Neural cell (in vitro differentiated cells): Measurements from ENCODE around the gene CHST6. TPM values are rescaled to one million over a fixed set of nuclear protein-coding genes. Genes with fewer than 3 reads are reported as not detected.
"Not testable (repeated sequence)": the region's sequence is repeated elsewhere in the genome, so short reads cannot be mapped to it uniquely, and the experiment has no call there.

Experiments
- H2AFZ ChIP-seq: fragments of 200-600, 300-800 bp; sonication (generic), shearing (Covaris generic); 2 replicates; pipeline ENCODE4 v1.6.0; 2014; ENCODE audit warnings: low read depth, mild to moderate bottlenecking, antibody characterized with exemption, low read length, moderate library complexity
- H3F3A ChIP-seq: fragments of 200-600 bp; shearing (Covaris generic); 2 replicates; pipeline ENCODE4 v1.6.1; 2016; ENCODE audit warnings: mild to moderate bottlenecking, moderate library complexity, mixed read lengths, antibody characterized with exemption, low read length; ENCODE audit not compliant: insufficient read depth, poor library complexity, severe bottlenecking
- H3K27ac ChIP-seq: fragments of 200-600, 300-800 bp; sonication (generic), shearing (Covaris generic); 2 replicates; pipeline ENCODE4 v1.5.1; 2014; ENCODE audit warnings: mild to moderate bottlenecking, low read length, moderate library complexity
- H3K27me3 ChIP-seq: fragments of 300-800, 200-600 bp; sonication (generic), shearing (Covaris generic); 2 replicates; pipeline ENCODE4 v1.6.0; 2014; ENCODE audit warnings: mild to moderate bottlenecking, low read depth, low read length, moderate library complexity; ENCODE audit not compliant: insufficient read depth
- H3K36me3 ChIP-seq: fragments of 300-800, 200-600 bp; sonication (generic), shearing (Covaris generic); 2 replicates; pipeline ENCODE4 v1.5.1; 2014; ENCODE audit warnings: mild to moderate bottlenecking, antibody characterized with exemption, low read length, moderate library complexity; ENCODE audit not compliant: insufficient read depth
- H3K4me2 ChIP-seq: fragments of 300-800, 200-600 bp; sonication (generic), shearing (Covaris generic); 2 replicates; pipeline ENCODE4 v1.6.0; 2014; ENCODE audit warnings: mild to moderate bottlenecking, low read length
- H3K4me3 ChIP-seq: fragments of 300-800, 200-600 bp; sonication (generic), shearing (Covaris generic); 2 replicates; pipeline ENCODE4 v1.5.1; 2014; ENCODE audit warnings: mild to moderate bottlenecking, low read length, moderate library complexity
- H3K79me2 ChIP-seq: fragments of 200-600 bp; shearing (Covaris generic); replicated peaks from 2 replicates; pipeline ENCODE4 v1.6.0; 2014; ENCODE audit warnings: mild to moderate bottlenecking, low read length, moderate library complexity; ENCODE audit not compliant: insufficient read depth
- H3K9ac ChIP-seq: fragments of 300-800, 200-600 bp; sonication (generic), shearing (Covaris generic); 2 replicates; pipeline ENCODE4 v1.6.1; 2016; ENCODE audit warnings: mild to moderate bottlenecking, low read length, mixed read lengths
- H3K9me2 ChIP-seq: fragments of 200-600 bp; shearing (Covaris generic); 2 replicates; pipeline ENCODE4 v1.6.1; 2016; ENCODE audit warnings: mild to moderate bottlenecking, low read length, mixed read lengths; ENCODE audit not compliant: insufficient read depth
- H3K9me3 ChIP-seq: fragments of 200-600, 300-800 bp; sonication (generic), shearing (Covaris generic); 2 replicates; pipeline ENCODE4 v1.6.1; 2016; ENCODE audit warnings: mild to moderate bottlenecking, mixed run types, low read length, moderate library complexity, mixed read lengths
- H4K20me1 ChIP-seq: fragments of 200-600 bp; shearing (Covaris generic); 2 replicates; pipeline ENCODE4 v1.6.1; 2016; ENCODE audit warnings: mild to moderate bottlenecking, mixed run types; ENCODE audit not compliant: insufficient read depth
- EP300 ChIP-seq: fragments of 450-650 bp; conservative IDR thresholded peaks from 2 replicates; pipeline ENCODE4 v1.6.1; 2014; ENCODE audit warnings: antibody characterized with exemption, mild to moderate bottlenecking, moderate library complexity; ENCODE audit not compliant: poor library complexity, severe bottlenecking
- EZH2 ChIP-seq: fragments of 200-600, 300-800 bp; shearing (Covaris generic), sonication (generic); IDR thresholded peaks from 2 replicates; pipeline ENCODE4 v1.6.1; 2014; ENCODE audit warnings: antibody characterized with exemption, low read length, borderline replicate concordance, mild to moderate bottlenecking; ENCODE audit not compliant: insufficient read depth, poor library complexity, severe bottlenecking
- MXI1 ChIP-seq: fragments of 450-650 bp; conservative IDR thresholded peaks from 2 replicates; pipeline ENCODE4 v1.6.1; 2014; ENCODE audit warnings: antibody characterized with exemption, mild to moderate bottlenecking; ENCODE audit not compliant: poor library complexity, severe bottlenecking
- POLR2AphosphoS5 ChIP-seq: IDR thresholded peaks from 2 replicates; pipeline ENCODE4 v1.6.1; 2012
- RAD21 ChIP-seq: fragments of 450-650 bp; conservative IDR thresholded peaks from 2 replicates; pipeline ENCODE4 v1.6.1; 2014; ENCODE audit warnings: antibody characterized with exemption, mild to moderate bottlenecking, moderate library complexity
- SMC3 ChIP-seq: fragments of 450-650 bp; conservative IDR thresholded peaks from 2 replicates; pipeline ENCODE4 v1.6.1; 2014; ENCODE audit warnings: antibody characterized with exemption, mild to moderate bottlenecking, moderate library complexity; ENCODE audit not compliant: poor library complexity
- TAF1 ChIP-seq: IDR thresholded peaks from 2 replicates; pipeline ENCODE4 v1.6.1; 2012; ENCODE audit warnings: low read depth
- polyA plus RNA-seq: library from polyadenylated mRNA; depleted of rRNA; stranded (reverse); fragments of >200 nt; gene quantifications from 2 replicates; pipeline ENCODE4 v1.2.3, GENCODE V29; 2014
- TF ChIP-seq, protein P1 (sequence below): fragments of 450-650 bp; IDR thresholded peaks from 2 replicates; pipeline ENCODE4 v1.5.1; 2014; ENCODE audit warnings: antibody characterized with exemption, mild to moderate bottlenecking, moderate library complexity; ENCODE audit not compliant: poor library complexity, severe bottlenecking
- TF ChIP-seq, protein P2 (sequence below): IDR thresholded peaks from 2 replicates; pipeline ENCODE4 v1.6.1; 2012; ENCODE audit warnings: borderline replicate concordance

Gene CHST6
- polyA plus RNA-seq, 1 donor from 2014 or later, result 0.02 TPM

DNA sequence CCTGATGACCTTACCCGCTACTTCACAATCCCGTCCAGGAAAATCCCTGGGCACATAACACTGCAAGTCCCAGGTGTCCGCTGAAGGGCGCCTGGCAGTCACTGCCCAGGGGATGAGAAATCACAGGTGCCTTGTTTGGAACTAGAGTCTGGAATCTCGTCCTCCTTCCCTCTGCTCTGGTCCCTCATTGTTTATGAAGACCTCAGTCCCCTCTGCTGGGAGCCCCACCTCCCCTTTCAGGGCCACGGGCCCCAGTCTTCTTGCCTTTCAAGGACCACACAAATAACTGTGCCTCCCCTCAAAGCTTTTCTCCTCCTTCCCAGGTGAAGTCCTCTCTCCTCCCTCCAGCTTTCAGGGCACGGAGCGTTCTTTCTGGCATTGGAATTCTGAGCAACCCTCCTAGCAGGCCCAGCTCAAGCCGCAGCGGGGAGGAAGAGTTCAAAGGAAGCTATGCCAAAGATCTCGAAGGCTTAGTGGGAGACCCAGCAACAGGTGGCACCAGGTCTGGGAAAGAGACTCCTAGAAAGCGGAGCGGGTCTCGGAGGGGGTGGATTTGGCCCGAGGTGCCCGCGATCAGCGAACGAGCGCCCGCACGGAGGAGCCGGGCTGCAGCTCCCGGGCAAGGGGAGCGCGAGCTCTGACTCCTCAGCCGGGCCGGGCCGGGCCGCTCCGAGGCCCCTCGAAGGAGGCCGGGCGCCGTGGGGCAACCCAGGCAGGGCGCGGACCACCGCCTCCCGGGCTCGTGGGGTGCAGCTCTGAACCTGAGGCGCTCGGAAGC is 21.1 kb upstream of the CHST6 start:
- peak overlapping the region; percentile 94 for H2AFZ ChIP-seq
- H3K27ac ChIP-seq, result peak overlapping the region; percentile 72
- H3K4me2 ChIP-seq, result peak overlapping the region; percentile 92
- H3K9me2 ChIP-seq, H3K9me3 ChIP-seq, H3K27me3 ChIP-seq, H3K36me3 ChIP-seq, H4K20me1 ChIP-seq, H3F3A ChIP-seq, H3K79me2 ChIP-seq: not testable (repeated sequence)
- H3K4me3 ChIP-seq, result peak overlapping the region; percentile 75
- H3K9ac ChIP-seq, result peak overlapping the region; percentile 85

DNA sequence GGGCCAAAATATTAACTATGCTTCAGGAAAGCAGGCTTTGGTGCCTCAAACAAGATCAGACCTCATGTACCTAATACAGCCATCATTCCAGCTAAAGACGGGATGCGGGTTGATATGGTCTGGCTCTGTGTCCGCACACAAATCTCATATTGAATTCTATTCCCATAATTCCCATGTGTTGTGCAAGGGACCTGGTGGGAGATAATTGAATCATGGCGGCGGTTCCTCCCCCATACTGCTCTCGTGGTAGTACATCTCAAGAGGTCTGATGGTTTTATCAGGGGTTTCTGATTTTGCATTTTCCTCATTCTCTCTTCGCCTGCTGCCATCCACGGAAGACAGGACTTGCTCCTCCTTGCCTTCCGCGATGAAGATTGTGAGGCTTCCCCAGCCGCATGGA is 19.1 kb upstream of the CHST6 start:
- Histone ChIP-seq H4K20me1 (no peaks in the 10 kb centered on the region), H3K4me3 (no peak overlapping the region), H2AFZ (no peak overlapping the region), H3K9me2 (no peaks in the 10 kb centered on the region), H3K27ac (no peak overlapping the region), H3F3A (no peaks in the 10 kb centered on the region), H3K9ac (no peak overlapping the region), H3K36me3 (no peaks in the 10 kb centered on the region), H3K4me2 (no peak overlapping the region), H3K9me3 (no peaks in the 10 kb centered on the region), H3K27me3 (no peaks in the 10 kb centered on the region), H3K79me2 (no peaks in the 10 kb centered on the region)
- TF ChIP-seq, protein P1, sequence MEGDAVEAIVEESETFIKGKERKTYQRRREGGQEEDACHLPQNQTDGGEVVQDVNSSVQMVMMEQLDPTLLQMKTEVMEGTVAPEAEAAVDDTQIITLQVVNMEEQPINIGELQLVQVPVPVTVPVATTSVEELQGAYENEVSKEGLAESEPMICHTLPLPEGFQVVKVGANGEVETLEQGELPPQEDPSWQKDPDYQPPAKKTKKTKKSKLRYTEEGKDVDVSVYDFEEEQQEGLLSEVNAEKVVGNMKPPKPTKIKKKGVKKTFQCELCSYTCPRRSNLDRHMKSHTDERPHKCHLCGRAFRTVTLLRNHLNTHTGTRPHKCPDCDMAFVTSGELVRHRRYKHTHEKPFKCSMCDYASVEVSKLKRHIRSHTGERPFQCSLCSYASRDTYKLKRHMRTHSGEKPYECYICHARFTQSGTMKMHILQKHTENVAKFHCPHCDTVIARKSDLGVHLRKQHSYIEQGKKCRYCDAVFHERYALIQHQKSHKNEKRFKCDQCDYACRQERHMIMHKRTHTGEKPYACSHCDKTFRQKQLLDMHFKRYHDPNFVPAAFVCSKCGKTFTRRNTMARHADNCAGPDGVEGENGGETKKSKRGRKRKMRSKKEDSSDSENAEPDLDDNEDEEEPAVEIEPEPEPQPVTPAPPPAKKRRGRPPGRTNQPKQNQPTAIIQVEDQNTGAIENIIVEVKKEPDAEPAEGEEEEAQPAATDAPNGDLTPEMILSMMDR, result no peak
- TF ChIP-seq EP300 (no peak), POLR2AphosphoS5 (no peak), TAF1 (no peak), SMC3 (no peak), RAD21 (no peak), MXI1 (no peak), EZH2 (no peak)
- TF ChIP-seq, protein P2, sequence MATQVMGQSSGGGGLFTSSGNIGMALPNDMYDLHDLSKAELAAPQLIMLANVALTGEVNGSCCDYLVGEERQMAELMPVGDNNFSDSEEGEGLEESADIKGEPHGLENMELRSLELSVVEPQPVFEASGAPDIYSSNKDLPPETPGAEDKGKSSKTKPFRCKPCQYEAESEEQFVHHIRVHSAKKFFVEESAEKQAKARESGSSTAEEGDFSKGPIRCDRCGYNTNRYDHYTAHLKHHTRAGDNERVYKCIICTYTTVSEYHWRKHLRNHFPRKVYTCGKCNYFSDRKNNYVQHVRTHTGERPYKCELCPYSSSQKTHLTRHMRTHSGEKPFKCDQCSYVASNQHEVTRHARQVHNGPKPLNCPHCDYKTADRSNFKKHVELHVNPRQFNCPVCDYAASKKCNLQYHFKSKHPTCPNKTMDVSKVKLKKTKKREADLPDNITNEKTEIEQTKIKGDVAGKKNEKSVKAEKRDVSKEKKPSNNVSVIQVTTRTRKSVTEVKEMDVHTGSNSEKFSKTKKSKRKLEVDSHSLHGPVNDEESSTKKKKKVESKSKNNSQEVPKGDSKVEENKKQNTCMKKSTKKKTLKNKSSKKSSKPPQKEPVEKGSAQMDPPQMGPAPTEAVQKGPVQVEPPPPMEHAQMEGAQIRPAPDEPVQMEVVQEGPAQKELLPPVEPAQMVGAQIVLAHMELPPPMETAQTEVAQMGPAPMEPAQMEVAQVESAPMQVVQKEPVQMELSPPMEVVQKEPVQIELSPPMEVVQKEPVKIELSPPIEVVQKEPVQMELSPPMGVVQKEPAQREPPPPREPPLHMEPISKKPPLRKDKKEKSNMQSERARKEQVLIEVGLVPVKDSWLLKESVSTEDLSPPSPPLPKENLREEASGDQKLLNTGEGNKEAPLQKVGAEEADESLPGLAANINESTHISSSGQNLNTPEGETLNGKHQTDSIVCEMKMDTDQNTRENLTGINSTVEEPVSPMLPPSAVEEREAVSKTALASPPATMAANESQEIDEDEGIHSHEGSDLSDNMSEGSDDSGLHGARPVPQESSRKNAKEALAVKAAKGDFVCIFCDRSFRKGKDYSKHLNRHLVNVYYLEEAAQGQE, result no peak
